Raji (cell line): ENCODE measurements around the gene MALRD1.

Experiments used
- POLR2A ChIP-seq: IDR thresholded peaks from 2 replicates; pipeline ENCODE4 v1.6.1; 2011; ENCODE audit warnings: low read depth, low read length, control low read depth; ENCODE audit not compliant: insufficient read depth

Gene MALRD1

GRCh38 chr10:19689231-19689630 is 640.6 kb downstream of the MALRD1 start:
- TF ChIP-seq POLR2A = no peak

GRCh38 chr10:19699299-19699698 is 650.7 kb downstream of the MALRD1 start:
- no peak for TF ChIP-seq POLR2A

DNA sequence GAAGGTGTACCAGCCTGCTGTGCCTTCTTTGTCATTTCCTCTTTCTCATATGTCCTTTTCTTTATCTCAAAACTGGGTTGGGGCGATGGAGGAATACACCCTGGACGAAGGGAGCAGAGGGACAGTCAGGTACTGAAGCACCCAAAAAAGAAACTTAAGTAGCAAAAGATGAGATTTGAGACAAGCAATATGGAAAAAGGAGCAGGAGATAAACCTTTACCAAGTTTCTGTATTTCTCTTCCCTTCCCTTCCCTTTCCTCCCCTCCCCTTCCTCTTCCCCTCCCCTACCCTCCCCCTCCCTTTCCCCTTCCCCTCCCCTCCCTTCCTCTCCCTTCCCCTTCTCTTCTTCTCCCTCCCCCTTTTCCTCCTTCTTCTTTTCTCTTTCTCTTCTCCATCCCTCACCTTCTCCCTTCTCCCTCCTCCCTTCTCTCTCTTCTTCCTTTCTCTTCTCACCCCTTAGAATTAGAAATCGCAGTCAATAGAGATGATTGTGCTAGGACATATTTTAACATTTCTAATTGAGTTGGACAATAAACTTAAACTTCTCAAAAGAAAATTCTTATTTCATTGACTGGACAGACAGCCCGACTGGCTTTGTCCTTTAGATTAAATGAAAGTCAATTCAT is 652.9 kb downstream of the MALRD1 start:
- TF ChIP-seq POLR2A = no peak

- TF ChIP-seq POLR2A = no peak
These were observed 653.6 kb downstream of the MALRD1 start for GRCh38 chr10:19702215-19702614.

DNA sequence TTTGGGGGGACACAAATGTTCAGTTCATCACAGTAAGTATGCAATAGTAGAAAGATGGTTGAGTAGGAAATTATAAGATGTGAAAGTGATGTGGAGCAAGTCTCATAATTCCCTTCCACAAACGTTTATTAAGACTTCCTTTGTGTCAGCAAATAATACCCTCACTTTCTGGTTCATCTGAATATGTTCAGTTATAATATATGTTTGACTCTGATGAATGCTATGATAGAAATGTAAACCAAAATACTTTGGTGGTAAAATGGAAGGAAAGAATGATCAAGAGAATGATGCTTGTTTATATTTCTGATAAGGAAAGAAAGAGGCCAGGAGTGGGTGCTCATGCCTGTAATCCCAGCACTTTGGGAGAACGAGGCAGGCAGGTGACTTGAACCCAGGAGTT is 655.9 kb downstream of the MALRD1 start:
- TF ChIP-seq POLR2A = no peak

DNA sequence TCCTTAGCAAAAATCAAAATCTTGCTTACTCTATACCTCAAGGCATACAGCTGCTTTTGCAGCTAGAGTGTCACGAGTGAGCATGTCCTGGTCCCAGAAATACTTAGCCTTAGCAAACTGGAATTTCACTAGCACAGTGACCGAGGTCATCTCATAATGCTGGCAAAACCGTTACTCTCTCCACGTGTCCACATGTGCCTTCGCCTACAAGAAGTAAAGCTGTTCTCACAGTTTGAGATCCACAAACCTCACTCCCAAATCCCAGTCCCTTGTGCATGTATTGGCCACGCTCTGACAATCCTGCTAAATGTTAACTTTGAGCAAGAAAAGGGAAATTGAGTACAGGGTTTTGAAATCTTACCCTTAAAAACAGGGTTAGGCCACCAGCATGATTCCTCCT is 656.6 kb downstream of the MALRD1 start:
- TF ChIP-seq POLR2A = no peak

GRCh38 chr10:19706904-19707303 is 658.3 kb downstream of the MALRD1 start:
- TF ChIP-seq POLR2A = no peak

DNA sequence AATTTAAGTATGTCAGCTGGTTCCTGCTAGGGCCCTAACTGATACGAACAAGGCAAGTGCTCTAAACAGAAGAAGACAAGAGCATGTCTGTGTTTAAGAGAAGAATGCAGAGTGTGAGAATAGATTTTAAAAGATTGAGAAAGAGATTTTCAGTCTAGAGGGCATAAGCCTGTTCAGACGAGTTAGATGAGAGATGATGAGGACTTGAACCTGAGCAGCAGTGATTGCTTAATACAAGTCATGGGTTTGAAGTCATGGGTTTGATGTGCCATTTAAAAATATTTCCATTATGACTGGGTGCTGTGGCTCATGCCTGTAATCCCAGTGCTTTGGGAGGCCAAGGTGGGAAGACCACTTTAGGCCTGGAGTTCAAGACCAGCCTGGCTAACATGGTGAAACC is 658.8 kb downstream of the MALRD1 start:
- no peak for TF ChIP-seq POLR2A

DNA sequence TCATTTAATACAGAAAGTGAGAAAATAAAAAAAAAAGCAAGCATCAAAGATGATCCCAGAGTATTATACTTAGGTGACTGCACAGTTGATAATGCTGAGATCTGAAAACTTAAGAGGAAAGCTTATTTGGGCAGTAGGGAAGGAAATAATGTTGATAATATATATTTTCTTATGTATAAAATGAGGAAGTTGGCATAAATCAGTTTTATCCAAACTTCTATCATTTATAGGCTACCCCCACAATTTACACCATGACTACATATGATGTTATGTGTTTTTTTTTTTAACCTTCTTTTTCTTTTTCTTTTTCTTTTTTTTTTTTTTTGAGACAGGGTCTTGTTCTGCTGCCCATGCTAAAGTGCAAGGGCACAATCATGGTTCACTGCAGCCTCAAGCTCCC is 659.4 kb downstream of the MALRD1 start:
- no peak for TF ChIP-seq POLR2A

GRCh38 chr10:19710600-19710999 is 662.0 kb downstream of the MALRD1 start:
- no peak for TF ChIP-seq POLR2A

DNA sequence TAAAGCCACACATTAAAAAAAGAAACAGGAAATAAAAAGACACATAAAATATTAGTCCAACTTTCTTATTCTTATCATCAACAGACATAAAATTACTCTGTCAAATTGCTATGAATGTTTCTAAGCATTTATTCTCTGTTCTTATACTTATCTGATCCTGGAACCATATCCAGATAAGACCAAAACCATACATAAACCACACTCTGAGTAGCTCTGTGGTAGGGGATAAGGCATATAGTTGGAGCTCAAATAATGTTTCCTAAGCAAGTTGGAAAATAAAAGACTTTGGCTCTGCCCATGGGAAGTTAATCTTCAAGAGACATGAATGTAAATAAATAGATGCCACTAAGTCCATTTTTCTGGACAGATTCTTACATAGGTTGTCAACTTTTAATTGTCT is 664.6 kb downstream of the MALRD1 start:
- TF ChIP-seq POLR2A = no peak

GRCh38 chr10:19713800-19714525 is 665.4 kb downstream of the MALRD1 start:
- no peak for TF ChIP-seq POLR2A

GRCh38 chr10:19719284-19719683 is 670.7 kb downstream of the MALRD1 start:
- TF ChIP-seq POLR2A = no peak

GRCh38 chr10:19724287-19724686 is 675.7 kb downstream of the MALRD1 start:
- TF ChIP-seq POLR2A = no peak

DNA sequence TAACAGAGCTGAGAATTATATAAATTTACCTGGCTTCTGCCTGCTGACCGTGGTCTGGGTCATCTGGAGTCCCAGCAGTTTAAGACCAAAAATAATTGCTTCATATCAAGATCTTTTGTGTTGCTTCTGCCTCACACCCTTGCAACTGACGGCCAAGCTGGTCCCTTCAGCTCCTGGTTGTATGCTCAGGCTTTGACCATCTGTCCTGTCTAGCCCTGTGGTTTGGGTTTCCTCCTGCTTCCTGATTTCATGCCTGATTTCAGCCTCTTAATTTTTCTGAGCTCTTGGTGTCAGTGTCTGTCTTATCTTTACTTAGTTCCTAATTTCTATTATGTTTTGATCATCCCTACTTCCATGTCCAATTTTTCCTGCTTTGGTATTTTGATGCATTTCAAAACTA is 679.8 kb downstream of the MALRD1 start:
- no peak for TF ChIP-seq POLR2A

DNA sequence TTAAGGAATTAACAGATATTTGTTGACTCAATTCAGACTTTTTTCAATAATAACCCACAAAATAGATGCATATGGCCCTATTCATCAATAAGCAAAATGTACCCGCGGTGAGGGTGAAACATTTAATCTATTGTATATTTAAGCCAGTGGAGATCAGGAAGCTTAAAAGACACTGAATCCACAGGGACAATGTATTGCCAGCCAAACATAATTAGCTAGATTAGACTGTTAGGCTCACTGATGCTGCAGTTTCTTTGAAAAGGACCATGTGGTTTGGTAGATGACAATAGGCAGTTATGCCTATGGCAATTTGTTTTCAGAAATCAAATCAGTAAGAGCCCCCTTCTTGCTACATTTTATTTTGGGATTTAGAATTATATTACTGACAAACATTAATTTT is 680.4 kb downstream of the MALRD1 start:
- TF ChIP-seq POLR2A = no peak

DNA sequence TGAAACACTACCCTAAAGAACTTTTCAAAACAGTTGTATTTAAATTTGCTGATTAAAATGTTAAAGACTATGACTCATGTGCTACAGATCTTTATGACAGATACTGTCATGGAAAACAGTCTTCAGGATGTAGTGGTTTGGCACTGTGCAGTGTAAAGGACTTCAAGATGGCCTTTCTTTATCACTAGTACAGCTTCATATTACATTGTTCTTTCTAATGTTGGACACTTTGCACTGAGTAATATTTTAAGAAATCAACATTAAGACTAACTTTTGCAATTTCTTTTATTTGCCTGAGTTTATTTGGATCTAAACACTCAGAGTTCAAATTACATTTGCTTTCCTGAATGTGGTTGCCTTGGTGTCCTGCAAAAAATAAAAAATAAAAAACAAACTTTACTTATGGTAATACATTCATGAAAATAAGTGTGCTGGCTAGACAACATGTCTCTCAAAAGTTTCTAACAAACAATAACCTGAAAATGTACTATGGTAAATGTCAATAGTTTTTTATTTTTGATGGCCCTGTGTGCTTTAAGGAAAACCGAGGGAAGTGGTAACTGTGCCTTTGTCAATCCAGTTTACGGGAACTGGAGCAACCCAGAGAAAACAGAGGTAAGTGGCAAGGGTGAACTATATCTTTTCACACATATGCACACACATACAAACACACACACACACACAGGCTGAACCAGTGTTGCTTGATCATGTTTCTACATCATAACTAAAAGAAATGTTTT is 681.7 kb downstream of the MALRD1 start:
- TF ChIP-seq POLR2A = no peak

DNA sequence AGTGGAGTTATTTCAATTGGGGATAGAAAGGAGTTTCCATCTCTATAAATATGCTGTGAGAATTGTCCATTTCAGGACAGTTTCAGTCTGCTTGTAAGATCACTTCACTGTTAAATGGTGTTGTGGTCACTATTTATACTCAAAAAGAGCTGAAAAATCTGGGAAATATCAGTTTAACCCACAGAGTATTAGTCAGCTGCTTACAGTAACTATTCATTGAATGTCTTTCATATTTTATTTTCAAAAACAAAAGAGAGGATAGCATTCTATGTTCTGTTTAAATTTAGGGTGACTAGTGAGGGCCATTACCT is 682.3 kb downstream of the MALRD1 start:
- no peak for TF ChIP-seq POLR2A
